Astrocyte of the cerebellum (primary cell): ENCODE data around the gene ZNF454.
A peak's percentile ranks its signal among the peaks of the same experiment; 100 is the strongest.

Experiments
- DNase-seq: peaks from one replicate; pipeline ENCODE4 v3.0.0-alpha.2; 2011; ENCODE audit warnings: low read depth
- H3K4me3 ChIP-seq: 2 replicates; pipeline ENCODE4 v1.5.1; 2011; ENCODE audit warnings: mild to moderate bottlenecking, low read depth, low read length, moderate library complexity
- CTCF ChIP-seq: IDR thresholded peaks from 2 replicates; pipeline ENCODE4 v1.5.1; 2012; ENCODE audit warnings: low read length, low read depth, moderate library complexity, mild to moderate bottlenecking; ENCODE audit errors: missing control alignments
- in situ Hi-C: cut with HindIII; loops from 2 replicates; pipeline ENCODE4 v1.10.0; 2017; ENCODE audit warnings: low sequenced_read_pairs

The ZNF454 gene

GRCh38 chr5:178941361-178941760, 363 bp downstream of the ZNF454 start:
- DNase-seq = no peak

GRCh38 chr5:178965465-178966055, 24.6 kb downstream of the ZNF454 start:
- no peak overlapping the region for H3K4me3 ChIP-seq
- no peak for DNase-seq
- in situ Hi-C loops = no loop called here
- TF ChIP-seq CTCF = no peak

More at GRCh38 chr5:178941361-178941760, 363 bp downstream of the ZNF454 start:
- in situ Hi-C loops = no loop called here
- TF ChIP-seq CTCF = no peak
- peak overlapping the region; percentile 66 for H3K4me3 ChIP-seq

DNA sequence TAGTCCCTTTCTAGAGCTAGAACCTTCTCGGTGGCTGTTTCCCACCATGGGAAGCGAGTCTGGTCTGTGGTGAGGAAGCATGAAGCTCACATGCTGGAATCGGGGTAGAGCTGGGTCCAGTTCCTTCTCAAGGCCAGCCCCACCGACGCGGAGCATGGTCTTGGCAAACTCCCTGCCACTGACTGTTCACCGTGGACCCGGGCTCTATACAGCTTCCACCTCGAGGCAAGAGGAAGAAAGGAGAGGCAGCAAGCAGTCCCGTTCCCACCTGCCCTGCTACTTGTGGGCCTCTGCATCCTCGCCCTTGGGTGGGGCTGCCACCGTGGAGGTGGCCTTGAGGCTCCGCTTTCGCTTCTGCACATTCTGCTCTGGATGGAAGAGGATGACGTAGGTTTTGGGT, 40.4 kb downstream of the ZNF454 start:
- no peak for TF ChIP-seq CTCF
- in situ Hi-C loops = no loop called here
- no peak for DNase-seq
- H3K4me3 ChIP-seq = no peak overlapping the region

GRCh38 chr5:178982941-178983340, 41.9 kb downstream of the ZNF454 start:
- DNase-seq = no peak
- H3K4me3 ChIP-seq = no peak overlapping the region
- in situ Hi-C loops = no loop called here
- TF ChIP-seq CTCF = no peak

DNA sequence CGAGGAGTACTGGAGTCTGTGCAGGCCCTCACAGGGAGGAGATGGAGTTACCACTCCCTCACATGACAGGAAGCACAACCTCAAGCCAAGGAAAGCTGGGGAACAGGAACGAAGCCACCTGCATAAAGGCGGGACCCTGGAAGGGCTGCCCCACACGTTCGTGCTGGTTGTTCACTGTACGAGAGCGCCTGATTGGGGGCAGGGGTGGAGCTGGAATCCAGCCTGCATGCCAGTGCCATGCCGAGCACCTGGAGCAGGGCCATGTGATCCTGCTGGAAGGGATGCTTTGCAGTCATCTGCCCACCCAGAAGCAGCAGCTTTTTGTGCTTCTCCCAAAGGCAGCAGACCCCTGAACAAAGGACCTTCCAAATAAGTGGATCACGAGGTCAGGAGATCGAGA, 42.7 kb downstream of the ZNF454 start:
- TF ChIP-seq CTCF = no peak
- in situ Hi-C loops = no loop called here
- H3K4me3 ChIP-seq = no peak overlapping the region
- no peak for DNase-seq

GRCh38 chr5:178984145-178985072, 43.4 kb downstream of the ZNF454 start:
- in situ Hi-C loops = no loop called here
- TF ChIP-seq CTCF = no peak
- no peak overlapping the region for H3K4me3 ChIP-seq
- no peak for DNase-seq
